Endothelial cell of umbilical vein (primary cell): ENCODE measurements around the gene ANKRD44. TPM values are rescaled to one million over a fixed set of nuclear protein-coding genes. Genes with fewer than 3 reads are reported as not detected.

ENCODE experiments used
- BruUV-seq: library from RNA; stranded (reverse); fragments of 400-500 nt; replicated peaks from 2 replicates; lab custom pipeline; 2021; lab: Mats Ljungman, UMichigan
- CTCF ChIA-PET: fragments of 300-600, 350-600 bp; sonication (Branson Sonifier 250); formaldehyde crosslinking; loops from one replicate; lab custom pipeline; 2021; ENCODE audit warnings: antibody characterized with exemption, inconsistent platforms; lab: Charles Lee
- POLR2A ChIA-PET: fragments of 300-600, 350-600 bp; sonication (Branson Sonifier 250); formaldehyde crosslinking; loops from one replicate; lab custom pipeline; 2021; ENCODE audit warnings: antibody characterized with exemption, inconsistent platforms; lab: Charles Lee
- DNase-seq: peaks from one replicate; pipeline ENCODE4 v3.0.0-alpha.2; 2011; ENCODE audit warnings: low read depth, low spot score
- FAIRE-seq: peaks from 2 replicates; lab custom pipeline; 2011; peaks lifted over from hg19 to GRCh38; lab: Jason Lieb, UNC
- H2AFZ ChIP-seq: 2 replicates; pipeline ENCODE4 v1.6.0; 2012; ENCODE audit warnings: low read depth, low read length, control low read depth, inconsistent platforms
- H3K27ac ChIP-seq: 2 replicates; pipeline ENCODE4 v1.5.1; 2011; ENCODE audit warnings: low read depth, mild to moderate bottlenecking, control low read depth, low read length, moderate library complexity; ENCODE audit not compliant: insufficient read depth
- H3K27me3 ChIP-seq, 2 experiments: 2 replicates each; pipeline versions ENCODE4 v1.6.0 to v1.6.1; 2011; ENCODE audit warnings: low read length in 2 of 2, mixed read lengths in 1 of 2; ENCODE audit not compliant: control insufficient read depth in 2 of 2, insufficient read depth in 2 of 2
- H3K36me3 ChIP-seq, 2 experiments: 2 replicates in 1 of 2; 3 replicates in 1 of 2; pipeline ENCODE4 v1.5.1; 2011; ENCODE audit warnings: low read length in 2 of 2, mild to moderate bottlenecking in 1 of 2, moderate library complexity in 1 of 2; ENCODE audit not compliant: control insufficient read depth in 2 of 2, insufficient read depth in 2 of 2; ENCODE audit errors: extremely low read depth in 1 of 2
- H3K4me1 ChIP-seq: 3 replicates; pipeline ENCODE4 v1.5.1; 2011; ENCODE audit warnings: mild to moderate bottlenecking, low read length; ENCODE audit not compliant: control insufficient read depth, insufficient read depth; ENCODE audit errors: extremely low read depth
- H3K4me2 ChIP-seq: 2 replicates; pipeline ENCODE4 v1.6.1; 2011; ENCODE audit warnings: low read length, control low read depth, mixed read lengths; ENCODE audit not compliant: insufficient read depth
- H3K4me3 ChIP-seq, 3 experiments: fragments of 200-600 bp in 1 of 3; sonication (generic), shearing (Covaris generic) in 1 of 3; replicated peaks in 1 of 3; 2 replicates each; pipeline ENCODE4 v1.5.1; 2011 to 2016; ENCODE audit warnings: control low read depth in 3 of 3, low read length in 3 of 3, mild to moderate bottlenecking in 2 of 3, inconsistent platforms in 1 of 3, low read depth in 1 of 3, moderate library complexity in 1 of 3; ENCODE audit not compliant: insufficient read depth in 1 of 3
- H3K79me2 ChIP-seq: 2 replicates; pipeline ENCODE4 v1.6.0; 2012; ENCODE audit warnings: low read length, inconsistent platforms; ENCODE audit not compliant: control insufficient read depth, insufficient read depth
- H3K9ac ChIP-seq: replicated peaks from 2 replicates; pipeline ENCODE3; 2011; ENCODE audit warnings: low read length, control low read depth; ENCODE audit not compliant: insufficient read depth; ENCODE audit errors: extremely low read depth
- H3K9me1 ChIP-seq: replicated peaks from 3 replicates; pipeline ENCODE4 v1.6.0; 2011; ENCODE audit warnings: mild to moderate bottlenecking, low read length; ENCODE audit not compliant: control insufficient read depth, insufficient read depth; ENCODE audit errors: extremely low read depth
- H3K9me3 ChIP-seq: replicated peaks from 2 replicates; pipeline ENCODE4 v1.5.1; 2012; ENCODE audit warnings: low read length, inconsistent platforms; ENCODE audit not compliant: control insufficient read depth, insufficient read depth
- H4K20me1 ChIP-seq: replicated peaks from 2 replicates; pipeline ENCODE3; 2011; ENCODE audit warnings: mild to moderate bottlenecking, low read length; ENCODE audit not compliant: control insufficient read depth, insufficient read depth; ENCODE audit errors: extremely low read depth
- EZH2 ChIP-seq: IDR thresholded peaks from 2 replicates; pipeline ENCODE4 v1.6.1; 2012; ENCODE audit warnings: borderline replicate concordance, low read depth, mild to moderate bottlenecking, moderate library complexity, low read length, inconsistent platforms; ENCODE audit not compliant: severe bottlenecking
- FOS ChIP-seq: IDR thresholded peaks from 2 replicates; pipeline ENCODE4 v1.6.1; 2011; ENCODE audit warnings: mild to moderate bottlenecking, low read length, moderate library complexity, borderline replicate concordance; ENCODE audit not compliant: insufficient read depth
- GATA2 ChIP-seq: IDR thresholded peaks from 2 replicates; pipeline ENCODE4 v1.7.0; 2011; ENCODE audit warnings: low read depth, mild to moderate bottlenecking, moderate library complexity, mixed read lengths, low read length; ENCODE audit not compliant: insufficient read length, insufficient read depth
- JUN ChIP-seq: IDR thresholded peaks from 2 replicates; pipeline ENCODE4 v1.6.1; 2011; ENCODE audit warnings: borderline replicate concordance, low read depth; ENCODE audit not compliant: insufficient read length, insufficient read depth
- MYC ChIP-seq: IDR thresholded peaks from one replicate; pipeline ENCODE4 v1.6.1; 2011; ENCODE audit warnings: mild to moderate bottlenecking, low read depth, low read length
- POLR2A ChIP-seq: IDR thresholded peaks from 2 replicates; pipeline ENCODE4 v1.6.1; 2012; ENCODE audit warnings: low read depth, mild to moderate bottlenecking, control low read depth, low read length
- POLR2AphosphoS5 ChIP-seq: IDR thresholded peaks from 2 replicates; pipeline ENCODE4 v1.6.1; 2012; ENCODE audit warnings: low read depth, mild to moderate bottlenecking, control low read depth, low read length, moderate library complexity; ENCODE audit not compliant: insufficient read depth
- dilution Hi-C: fragments of 300-500 bp; cut with MboI; formaldehyde crosslinking; loops from one replicate; pipeline ENCODE4 v1.15.0; 2019; ENCODE audit warnings: low sequenced_read_pairs; ENCODE audit not compliant: extremely low pct_ligation_motif_present
- intact Hi-C: fragments of 100-400 bp; cut with micrococcal nuclease; formaldehyde crosslinking; loops from one replicate; pipeline ENCODE4 v1.10.0; 2022
- polyA plus RNA-seq, 4 experiments: library from polyadenylated mRNA; depleted of rRNA in 3 of 4; stranded (reverse) in 3 of 4; unstranded in 1 of 4; fragments of >200 nt; gene quantifications; 2 replicates each; pipeline versions ENCODE4 v1.2.1 to v1.2.3, GENCODE V29; 2011 to 2012; ENCODE audit warnings: missing spikeins in 1 of 4
- total RNA-seq: library from RNA; stranded (reverse); gene quantifications from 2 replicates; pipeline ENCODE4 v1.2.3, GENCODE V29; 2021
- TF ChIP-seq, protein P1 (sequence below): IDR thresholded peaks from 2 replicates; pipeline ENCODE4 v1.6.1; 2011; ENCODE audit not compliant: insufficient read depth, insufficient read length
- TF ChIP-seq, protein P2 (sequence below), 2 donors: IDR thresholded peaks; 1 replicate in 1 of 2; 2 replicates in 1 of 2; pipeline ENCODE4 v1.5.1; 2011; ENCODE audit warnings: low read length in 2 of 2, mild to moderate bottlenecking in 2 of 2, moderate library complexity in 2 of 2, control low read depth in 1 of 2, inconsistent platforms in 1 of 2, low read depth in 1 of 2; ENCODE audit not compliant: insufficient read depth in 1 of 2; ENCODE audit errors: extremely low read depth in 1 of 2

ANKRD44 gene
- total and polyA plus RNA-seq, 2 donors (not counting 3 experiments of a cell fraction or from before 2014, with no cell fraction given), result 3.4 to 6.1 TPM

DNA sequence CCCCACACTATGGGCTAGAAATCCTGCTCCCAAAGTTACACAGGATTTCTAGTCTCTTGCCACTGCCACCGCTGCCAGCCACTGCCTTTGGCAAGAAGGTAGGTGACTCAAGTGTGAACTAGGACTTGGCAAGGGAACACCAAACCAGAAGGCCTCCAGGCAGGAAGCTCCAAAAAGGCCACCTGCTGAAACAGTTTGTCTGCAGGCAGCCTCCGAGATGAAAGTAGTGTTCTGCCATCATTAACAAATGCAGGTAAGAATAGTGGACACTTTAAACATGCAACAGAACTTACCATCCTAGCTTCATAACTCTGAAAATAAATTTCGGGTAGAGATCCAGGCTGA, 3.9 kb downstream of the ANKRD44 start:
- Histone ChIP-seq H3K4me3 (no peak overlapping the region), H3K9me3 (no peaks in the 10 kb centered on the region), H3K9ac (no peak overlapping the region), H3K4me2 (no peak overlapping the region), H4K20me1 (no peaks in the 10 kb centered on the region), H3K79me2 (no peaks in the 10 kb centered on the region), H3K4me1 (peaks cover 12% of the 10 kb centered on the region), H3K27me3 (no peaks in the 10 kb centered on the region), H3K27ac (no peak overlapping the region), H3K36me3 (no peaks in the 10 kb centered on the region), H3K9me1 (no peaks in the 10 kb centered on the region), H2AFZ (no peak overlapping the region)
- DNase-seq (no peak), FAIRE-seq (no peak)
- dilution Hi-C loops (no loop called here), intact Hi-C loops (no loop called here)
- TF ChIP-seq GATA2 (no peak), FOS (no peak), JUN (no peak), POLR2AphosphoS5 (no peak), EZH2 (no peak), MYC (no peak), POLR2A (no peak)
- TF ChIP-seq, protein P1, sequence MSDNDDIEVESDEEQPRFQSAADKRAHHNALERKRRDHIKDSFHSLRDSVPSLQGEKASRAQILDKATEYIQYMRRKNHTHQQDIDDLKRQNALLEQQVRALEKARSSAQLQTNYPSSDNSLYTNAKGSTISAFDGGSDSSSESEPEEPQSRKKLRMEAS, result no peak
- TF ChIP-seq, protein P2, sequence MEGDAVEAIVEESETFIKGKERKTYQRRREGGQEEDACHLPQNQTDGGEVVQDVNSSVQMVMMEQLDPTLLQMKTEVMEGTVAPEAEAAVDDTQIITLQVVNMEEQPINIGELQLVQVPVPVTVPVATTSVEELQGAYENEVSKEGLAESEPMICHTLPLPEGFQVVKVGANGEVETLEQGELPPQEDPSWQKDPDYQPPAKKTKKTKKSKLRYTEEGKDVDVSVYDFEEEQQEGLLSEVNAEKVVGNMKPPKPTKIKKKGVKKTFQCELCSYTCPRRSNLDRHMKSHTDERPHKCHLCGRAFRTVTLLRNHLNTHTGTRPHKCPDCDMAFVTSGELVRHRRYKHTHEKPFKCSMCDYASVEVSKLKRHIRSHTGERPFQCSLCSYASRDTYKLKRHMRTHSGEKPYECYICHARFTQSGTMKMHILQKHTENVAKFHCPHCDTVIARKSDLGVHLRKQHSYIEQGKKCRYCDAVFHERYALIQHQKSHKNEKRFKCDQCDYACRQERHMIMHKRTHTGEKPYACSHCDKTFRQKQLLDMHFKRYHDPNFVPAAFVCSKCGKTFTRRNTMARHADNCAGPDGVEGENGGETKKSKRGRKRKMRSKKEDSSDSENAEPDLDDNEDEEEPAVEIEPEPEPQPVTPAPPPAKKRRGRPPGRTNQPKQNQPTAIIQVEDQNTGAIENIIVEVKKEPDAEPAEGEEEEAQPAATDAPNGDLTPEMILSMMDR (IDR thresholded peaks at IDR 0.05; ENCODE audit: extremely low read depth in 1 of 2, insufficient read depth in 1 of 2, low read depth in 1 of 2, low read length in 2 of 2), result no peak
- POLR2A ChIA-PET, result no interaction called here
- BruUV-seq, result no TSS peak
- CTCF ChIA-PET, result interaction anchor here (1.0 to 1.9 kb wide), 4 partner anchors 11 to 193 kb away, joined by 3 to 6 read pairs (median 3); no protein-coding TSS in a partner anchor
